HG03432 (cell line): ENCODE measurements around the gene YAP1.

Experiments used
- ATAC-seq: cut with Tn5 transposase; IDR thresholded peaks from one replicate; pipeline ENCODE4 v1.9.1; 2021; ENCODE audit warnings: mild to moderate bottlenecking, moderate library complexity; ENCODE audit not compliant: unreplicated experiment

Gene YAP1

GRCh38 chr11:102157219-102157618, 47.0 kb downstream of the YAP1 start:
- no peak for ATAC-seq

GRCh38 chr11:102158164-102158735, 48.0 kb downstream of the YAP1 start:
- no peak for ATAC-seq

GRCh38 chr11:102163368-102163767, 53.1 kb downstream of the YAP1 start:
- ATAC-seq, result no peak

- no peak for ATAC-seq
These were observed 56.2 kb downstream of the YAP1 start for GRCh38 chr11:102166175-102167064.

GRCh38 chr11:102168481-102168880, 58.2 kb downstream of the YAP1 start:
- no peak for ATAC-seq

GRCh38 chr11:102171101-102171500, 60.9 kb downstream of the YAP1 start:
- ATAC-seq, result no peak

GRCh38 chr11:102172127-102172848, 62.0 kb downstream of the YAP1 start:
- no peak for ATAC-seq

- ATAC-seq, result no peak
These were observed 66.9 kb downstream of the YAP1 start for GRCh38 chr11:102177126-102177525.

- ATAC-seq, result no peak
These were observed 67.9 kb downstream of the YAP1 start for GRCh38 chr11:102177974-102178631.

- ATAC-seq, result no peak
These were observed 69.1 kb downstream of the YAP1 start for GRCh38 chr11:102179371-102179770.

GRCh38 chr11:102184269-102184987, 74.2 kb downstream of the YAP1 start:
- ATAC-seq, result no peak

GRCh38 chr11:102186551-102187191, 76.4 kb downstream of the YAP1 start:
- no peak for ATAC-seq

- no peak for ATAC-seq
These were observed 77.3 kb downstream of the YAP1 start for GRCh38 chr11:102187416-102188151.

- no peak for ATAC-seq
These were observed 78.2 kb downstream of the YAP1 start for GRCh38 chr11:102188488-102188887.

- ATAC-seq, result no peak
These were observed 81.6 kb downstream of the YAP1 start for GRCh38 chr11:102191832-102192231.

- ATAC-seq, result no peak
These were observed 82.3 kb downstream of the YAP1 start for GRCh38 chr11:102192349-102193066.

GRCh38 chr11:102194257-102194656, 84.0 kb downstream of the YAP1 start:
- no peak for ATAC-seq

GRCh38 chr11:102194990-102195389, 84.7 kb downstream of the YAP1 start:
- no peak for ATAC-seq

- no peak for ATAC-seq
These were observed 86.1 kb downstream of the YAP1 start for GRCh38 chr11:102196351-102196750.
